Measurements from ENCODE around the gene FAM219A.

The FAM219A gene

DNA sequence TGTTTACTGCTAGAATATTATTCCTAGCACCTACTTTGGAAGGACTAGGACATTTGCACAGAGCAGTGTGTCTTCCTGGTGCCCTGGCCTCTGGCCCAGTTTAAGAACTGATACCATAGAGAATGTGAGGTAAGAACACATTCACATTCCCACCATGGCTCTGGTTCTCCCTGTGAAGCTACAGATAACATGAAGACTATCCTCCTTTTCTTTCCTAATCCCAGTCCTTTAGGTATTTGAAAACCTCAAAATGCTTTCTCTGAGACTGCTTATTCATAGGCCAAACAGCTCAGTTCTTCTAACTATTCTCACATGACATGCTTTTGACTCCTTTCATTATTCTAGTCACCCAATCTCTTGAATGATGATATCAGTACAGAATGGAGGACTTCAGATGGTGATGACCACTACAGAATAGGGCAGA is 11.9 kb downstream of the FAM219A start:
- Histone ChIP-seq H3K36me3 (ENCODE audit: insufficient read depth, low read length) (no peaks in the 10 kb centered on the region), H2AFZ (ENCODE audit: low read length) (no peak overlapping the region), H3K4me3 (ENCODE audit: low read depth, low read length, poor library complexity, severe bottlenecking) (no peak overlapping the region), H4K20me1 (ENCODE audit: insufficient read depth, low read length) (no peaks in the 10 kb centered on the region), H3K9me3 (ENCODE audit: low read length) (no peaks in the 10 kb centered on the region), H3K4me1 (ENCODE audit: insufficient read depth, low read length, severe bottlenecking) (no peaks in the 10 kb centered on the region), H3F3A (ENCODE audit: insufficient read depth, low read length) (no peaks in the 10 kb centered on the region), H3K27ac (ENCODE audit: low read depth, low read length, poor library complexity, severe bottlenecking) (no peak overlapping the region), H3K9ac (ENCODE audit: low read length) (no peak overlapping the region), H3K27me3 (ENCODE audit: insufficient read depth, low read length) (no peaks in the 10 kb centered on the region), H3K79me2 (ENCODE audit: insufficient read depth, low read length) (no peaks in the 10 kb centered on the region), H3K4me2 (ENCODE audit: low read length) (no peak overlapping the region), H3K9me2 (ENCODE audit: low read depth, low read length) (no peaks in the 10 kb centered on the region)
- TF ChIP-seq EZH2 (IDR thresholded peaks at IDR 0.05; ENCODE audit: borderline replicate concordance, low read length), result no peak
- TF ChIP-seq, protein P1, sequence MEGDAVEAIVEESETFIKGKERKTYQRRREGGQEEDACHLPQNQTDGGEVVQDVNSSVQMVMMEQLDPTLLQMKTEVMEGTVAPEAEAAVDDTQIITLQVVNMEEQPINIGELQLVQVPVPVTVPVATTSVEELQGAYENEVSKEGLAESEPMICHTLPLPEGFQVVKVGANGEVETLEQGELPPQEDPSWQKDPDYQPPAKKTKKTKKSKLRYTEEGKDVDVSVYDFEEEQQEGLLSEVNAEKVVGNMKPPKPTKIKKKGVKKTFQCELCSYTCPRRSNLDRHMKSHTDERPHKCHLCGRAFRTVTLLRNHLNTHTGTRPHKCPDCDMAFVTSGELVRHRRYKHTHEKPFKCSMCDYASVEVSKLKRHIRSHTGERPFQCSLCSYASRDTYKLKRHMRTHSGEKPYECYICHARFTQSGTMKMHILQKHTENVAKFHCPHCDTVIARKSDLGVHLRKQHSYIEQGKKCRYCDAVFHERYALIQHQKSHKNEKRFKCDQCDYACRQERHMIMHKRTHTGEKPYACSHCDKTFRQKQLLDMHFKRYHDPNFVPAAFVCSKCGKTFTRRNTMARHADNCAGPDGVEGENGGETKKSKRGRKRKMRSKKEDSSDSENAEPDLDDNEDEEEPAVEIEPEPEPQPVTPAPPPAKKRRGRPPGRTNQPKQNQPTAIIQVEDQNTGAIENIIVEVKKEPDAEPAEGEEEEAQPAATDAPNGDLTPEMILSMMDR (IDR thresholded peaks at IDR 0.05; ENCODE audit: low read length), result no peak

- no peaks in the 10 kb centered on the region for H3K79me2 ChIP-seq (ENCODE audit: insufficient read depth, low read length)
- H4K20me1 ChIP-seq (ENCODE audit: insufficient read depth, low read length), result no peaks in the 10 kb centered on the region
- H3K4me1 ChIP-seq (ENCODE audit: insufficient read depth, low read length, severe bottlenecking), result no peaks in the 10 kb centered on the region
- H3K9me2 ChIP-seq (ENCODE audit: low read depth, low read length), result no peaks in the 10 kb centered on the region
- H3K4me2 ChIP-seq (ENCODE audit: low read length), result no peak overlapping the region
- no peaks in the 10 kb centered on the region for H3K36me3 ChIP-seq (ENCODE audit: insufficient read depth, low read length)
- no peak overlapping the region for H2AFZ ChIP-seq (ENCODE audit: low read length)
- H3K27me3 ChIP-seq (ENCODE audit: insufficient read depth, low read length), result no peaks in the 10 kb centered on the region
- no peaks in the 10 kb centered on the region for H3F3A ChIP-seq (ENCODE audit: insufficient read depth, low read length)
- H3K27ac ChIP-seq (ENCODE audit: low read depth, low read length, poor library complexity, severe bottlenecking), result no peak overlapping the region
- TF ChIP-seq EZH2 (IDR thresholded peaks at IDR 0.05; ENCODE audit: borderline replicate concordance, low read length), result no peak
- TF ChIP-seq, protein P1 (IDR thresholded peaks at IDR 0.05; ENCODE audit: low read length), result no peak
- no peak overlapping the region for H3K4me3 ChIP-seq (ENCODE audit: low read depth, low read length, poor library complexity, severe bottlenecking)
- no peaks in the 10 kb centered on the region for H3K9me3 ChIP-seq (ENCODE audit: low read length)
- no peak overlapping the region for H3K9ac ChIP-seq (ENCODE audit: low read length)
Measured at GRCh38 chr9:34443976-34444375, 14.4 kb downstream of the FAM219A start.

GRCh38 chr9:34443533-34443932 is 14.8 kb downstream of the FAM219A start:
- Histone ChIP-seq H4K20me1 (ENCODE audit: insufficient read depth, low read length) (no peaks in the 10 kb centered on the region), H3K4me3 (ENCODE audit: low read depth, low read length, poor library complexity, severe bottlenecking) (no peak overlapping the region), H3K9ac (ENCODE audit: low read length) (no peak overlapping the region), H3K36me3 (ENCODE audit: insufficient read depth, low read length) (no peaks in the 10 kb centered on the region), H3K27me3 (ENCODE audit: insufficient read depth, low read length) (no peaks in the 10 kb centered on the region), H3K9me3 (ENCODE audit: low read length) (no peaks in the 10 kb centered on the region), H3K27ac (ENCODE audit: low read depth, low read length, poor library complexity, severe bottlenecking) (no peak overlapping the region), H3K79me2 (ENCODE audit: insufficient read depth, low read length) (no peaks in the 10 kb centered on the region), H3K4me1 (ENCODE audit: insufficient read depth, low read length, severe bottlenecking) (no peaks in the 10 kb centered on the region), H3K9me2 (ENCODE audit: low read depth, low read length) (no peaks in the 10 kb centered on the region), H3K4me2 (ENCODE audit: low read length) (no peak overlapping the region), H3F3A (ENCODE audit: insufficient read depth, low read length) (no peaks in the 10 kb centered on the region), H2AFZ (ENCODE audit: low read length) (no peak overlapping the region)
- TF ChIP-seq, protein P1 (IDR thresholded peaks at IDR 0.05; ENCODE audit: low read length), result no peak
- TF ChIP-seq EZH2 (IDR thresholded peaks at IDR 0.05; ENCODE audit: borderline replicate concordance, low read length), result no peak

All from OCI-LY1 (cell line).